GM23338 (cell line): ENCODE data around the gene ST3GAL2. TPM values are rescaled to one million over a fixed set of nuclear protein-coding genes. Genes with fewer than 3 reads are reported as not detected.

Experiments
- ATAC-seq: fragments of 200-7000 bp; cut with Tn5 transposase; 3 replicates; pipeline ENCODE4 v1.9.1; 2020
- DNase-seq: peaks from one replicate; pipeline ENCODE4 v3.0.0-alpha.2; 2015; ENCODE audit warnings: low spot score
- H2AFZ ChIP-seq: fragments of 200-600 bp; sonication (generic); 2 replicates; pipeline ENCODE4 v1.8.0; 2016; ENCODE audit warnings: antibody characterized with exemption, mild to moderate bottlenecking, moderate library complexity
- H3F3A ChIP-seq: fragments of 200-600 bp; sonication (generic); replicated peaks from 2 replicates; pipeline ENCODE4 v1.8.0; 2017; ENCODE audit warnings: antibody characterized with exemption, mixed run types, low read depth
- H3K27ac ChIP-seq: fragments of 200-600 bp; sonication (generic); 2 replicates; pipeline ENCODE4 v1.6.1; 2016; ENCODE audit warnings: low read depth
- H3K27me3 ChIP-seq: fragments of 200-600 bp; sonication (generic); 2 replicates; pipeline ENCODE4 v1.8.0; 2016; ENCODE audit warnings: mild to moderate bottlenecking, mixed run types, moderate library complexity; ENCODE audit not compliant: insufficient read depth
- H3K36me3 ChIP-seq: fragments of 200-600 bp; sonication (generic); 2 replicates; pipeline ENCODE4 v1.8.0; 2016; ENCODE audit warnings: mild to moderate bottlenecking; ENCODE audit not compliant: insufficient read depth
- H3K4me1 ChIP-seq: fragments of 200-600 bp; sonication (generic); 2 replicates; pipeline ENCODE4 v1.8.0; 2016; ENCODE audit warnings: mild to moderate bottlenecking, moderate library complexity; ENCODE audit not compliant: insufficient read depth
- H3K4me2 ChIP-seq: fragments of 200-600 bp; sonication (generic); 2 replicates; pipeline ENCODE4 v1.7.1; 2017; ENCODE audit warnings: mixed run types
- H3K4me3 ChIP-seq: fragments of 200-600 bp; sonication (generic); 2 replicates; pipeline ENCODE4 v1.6.1; 2016; ENCODE audit warnings: mixed run types
- H3K79me2 ChIP-seq: fragments of 200-600 bp; sonication (generic); replicated peaks from 2 replicates; pipeline ENCODE4 v1.8.0; 2017; ENCODE audit warnings: mild to moderate bottlenecking; ENCODE audit not compliant: insufficient read depth
- H3K9me2 ChIP-seq: fragments of 200-600 bp; sonication (generic); 2 replicates; pipeline ENCODE4 v1.8.0; 2017; ENCODE audit not compliant: insufficient read depth
- H4K20me1 ChIP-seq: fragments of 200-600 bp; sonication (generic); replicated peaks from 2 replicates; pipeline ENCODE4 v1.8.0; 2017; ENCODE audit warnings: mild to moderate bottlenecking; ENCODE audit not compliant: insufficient read depth
- H3K27ac Mint-ChIP-seq: 2 replicates; pipeline ENCODE4 v1.8.0; 2020; ENCODE audit warnings: inconsistent platforms, mild to moderate bottlenecking, moderate library complexity, mixed read lengths
- H3K27me3 Mint-ChIP-seq: 3 replicates; pipeline ENCODE4 v1.8.0; 2022; ENCODE audit warnings: low read depth, mild to moderate bottlenecking, moderate library complexity, mixed read lengths, inconsistent platforms; ENCODE audit not compliant: insufficient read depth, poor library complexity
- H3K36me3 Mint-ChIP-seq: 3 replicates; pipeline ENCODE4 v1.8.0; 2021; ENCODE audit warnings: low read depth, mild to moderate bottlenecking, inconsistent platforms, moderate library complexity, mixed read lengths
- H3K4me1 Mint-ChIP-seq: 3 replicates; pipeline ENCODE4 v1.8.0; 2020; ENCODE audit warnings: mild to moderate bottlenecking, inconsistent platforms, mixed read lengths
- H3K4me3 Mint-ChIP-seq: 3 replicates; pipeline ENCODE4 v1.8.0; 2021; ENCODE audit warnings: moderate library complexity, mild to moderate bottlenecking, inconsistent platforms, mixed read lengths
- H3K9me3 Mint-ChIP-seq: 3 replicates; pipeline ENCODE4 v1.8.0; 2020; ENCODE audit warnings: moderate library complexity, mild to moderate bottlenecking, inconsistent platforms, mixed read lengths
- CREB1 ChIP-seq: fragments of 250-450 bp; sonication (Bioruptor Pico); IDR thresholded peaks from 2 replicates; pipeline ENCODE4 v1.5.0; 2020; ENCODE audit warnings: low read depth, mild to moderate bottlenecking, moderate library complexity
- EZH2 ChIP-seq: fragments of 200-600 bp; sonication (generic); IDR thresholded peaks from one replicate; pipeline ENCODE4 v1.8.0; 2017; ENCODE audit warnings: antibody characterized with exemption, mild to moderate bottlenecking, low read depth; ENCODE audit not compliant: unreplicated experiment
- EZH2phosphoT487 ChIP-seq: fragments of 200-600 bp; sonication (generic); IDR thresholded peaks from one replicate; pipeline ENCODE4 v1.8.1; 2018; ENCODE audit warnings: antibody characterized with exemption; ENCODE audit not compliant: unreplicated experiment
- REST ChIP-seq: IDR thresholded peaks from one replicate; pipeline ENCODE4 v1.6.1; 2018; ENCODE audit warnings: antibody characterized with exemption; ENCODE audit not compliant: unreplicated experiment
- STAT1 ChIP-seq: IDR thresholded peaks from one replicate; pipeline ENCODE4 v1.6.1; 2016; ENCODE audit warnings: antibody characterized with exemption; ENCODE audit not compliant: unreplicated experiment
- ZNF331 ChIP-seq: fragments of 250-450 bp; sonication (Bioruptor Pico); IDR thresholded peaks from 2 replicates; pipeline ENCODE4 v1.5.0; 2020; ENCODE audit warnings: low read depth, mild to moderate bottlenecking, moderate library complexity
- polyA plus RNA-seq: library from polyadenylated mRNA; unstranded; fragments of >200 nt; fragmentation: Nextera tagmentation; extraction: Ambion mirVana; gene quantifications from 2 replicates; pipeline ENCODE4 v1.2.1, GENCODE V29; 2016
- total RNA-seq: library from RNA; depleted of rRNA; stranded (reverse); fragments of >200 nt; shearing (Covaris generic); gene quantifications from 2 replicates; pipeline ENCODE4 v1.2.3, GENCODE V29; 2014
- TF ChIP-seq, protein P1 (sequence below): fragments of 250-450 bp; sonication (Bioruptor Pico); IDR thresholded peaks from 2 replicates; pipeline ENCODE4 v1.5.0; 2020; ENCODE audit warnings: mild to moderate bottlenecking, moderate library complexity

The ST3GAL2 gene
- total and polyA plus RNA-seq, 2 experiments from 2014 or later = 12.3 to 39.8 TPM

DNA sequence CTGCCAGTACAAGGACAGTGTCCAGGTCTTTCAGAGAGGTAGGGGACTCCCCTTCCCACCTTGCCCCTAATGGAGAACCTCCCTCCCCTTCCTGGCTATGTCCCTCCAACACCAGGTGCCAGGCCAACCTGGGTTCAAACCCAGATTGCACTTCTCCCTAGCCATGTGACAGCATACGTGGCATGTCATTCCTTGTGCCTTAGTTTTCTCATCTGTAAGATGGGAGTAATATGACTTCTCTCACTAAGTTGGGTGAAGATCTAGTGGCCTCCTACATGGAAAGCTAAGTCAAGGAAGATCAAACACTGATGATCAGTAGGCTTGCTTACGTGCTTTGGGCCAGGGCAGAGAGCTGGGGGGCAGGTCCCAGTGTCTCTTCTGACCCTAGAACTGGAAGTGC lies 24.3 kb upstream of the ST3GAL2 start (continued):
- TF ChIP-seq, protein P1, sequence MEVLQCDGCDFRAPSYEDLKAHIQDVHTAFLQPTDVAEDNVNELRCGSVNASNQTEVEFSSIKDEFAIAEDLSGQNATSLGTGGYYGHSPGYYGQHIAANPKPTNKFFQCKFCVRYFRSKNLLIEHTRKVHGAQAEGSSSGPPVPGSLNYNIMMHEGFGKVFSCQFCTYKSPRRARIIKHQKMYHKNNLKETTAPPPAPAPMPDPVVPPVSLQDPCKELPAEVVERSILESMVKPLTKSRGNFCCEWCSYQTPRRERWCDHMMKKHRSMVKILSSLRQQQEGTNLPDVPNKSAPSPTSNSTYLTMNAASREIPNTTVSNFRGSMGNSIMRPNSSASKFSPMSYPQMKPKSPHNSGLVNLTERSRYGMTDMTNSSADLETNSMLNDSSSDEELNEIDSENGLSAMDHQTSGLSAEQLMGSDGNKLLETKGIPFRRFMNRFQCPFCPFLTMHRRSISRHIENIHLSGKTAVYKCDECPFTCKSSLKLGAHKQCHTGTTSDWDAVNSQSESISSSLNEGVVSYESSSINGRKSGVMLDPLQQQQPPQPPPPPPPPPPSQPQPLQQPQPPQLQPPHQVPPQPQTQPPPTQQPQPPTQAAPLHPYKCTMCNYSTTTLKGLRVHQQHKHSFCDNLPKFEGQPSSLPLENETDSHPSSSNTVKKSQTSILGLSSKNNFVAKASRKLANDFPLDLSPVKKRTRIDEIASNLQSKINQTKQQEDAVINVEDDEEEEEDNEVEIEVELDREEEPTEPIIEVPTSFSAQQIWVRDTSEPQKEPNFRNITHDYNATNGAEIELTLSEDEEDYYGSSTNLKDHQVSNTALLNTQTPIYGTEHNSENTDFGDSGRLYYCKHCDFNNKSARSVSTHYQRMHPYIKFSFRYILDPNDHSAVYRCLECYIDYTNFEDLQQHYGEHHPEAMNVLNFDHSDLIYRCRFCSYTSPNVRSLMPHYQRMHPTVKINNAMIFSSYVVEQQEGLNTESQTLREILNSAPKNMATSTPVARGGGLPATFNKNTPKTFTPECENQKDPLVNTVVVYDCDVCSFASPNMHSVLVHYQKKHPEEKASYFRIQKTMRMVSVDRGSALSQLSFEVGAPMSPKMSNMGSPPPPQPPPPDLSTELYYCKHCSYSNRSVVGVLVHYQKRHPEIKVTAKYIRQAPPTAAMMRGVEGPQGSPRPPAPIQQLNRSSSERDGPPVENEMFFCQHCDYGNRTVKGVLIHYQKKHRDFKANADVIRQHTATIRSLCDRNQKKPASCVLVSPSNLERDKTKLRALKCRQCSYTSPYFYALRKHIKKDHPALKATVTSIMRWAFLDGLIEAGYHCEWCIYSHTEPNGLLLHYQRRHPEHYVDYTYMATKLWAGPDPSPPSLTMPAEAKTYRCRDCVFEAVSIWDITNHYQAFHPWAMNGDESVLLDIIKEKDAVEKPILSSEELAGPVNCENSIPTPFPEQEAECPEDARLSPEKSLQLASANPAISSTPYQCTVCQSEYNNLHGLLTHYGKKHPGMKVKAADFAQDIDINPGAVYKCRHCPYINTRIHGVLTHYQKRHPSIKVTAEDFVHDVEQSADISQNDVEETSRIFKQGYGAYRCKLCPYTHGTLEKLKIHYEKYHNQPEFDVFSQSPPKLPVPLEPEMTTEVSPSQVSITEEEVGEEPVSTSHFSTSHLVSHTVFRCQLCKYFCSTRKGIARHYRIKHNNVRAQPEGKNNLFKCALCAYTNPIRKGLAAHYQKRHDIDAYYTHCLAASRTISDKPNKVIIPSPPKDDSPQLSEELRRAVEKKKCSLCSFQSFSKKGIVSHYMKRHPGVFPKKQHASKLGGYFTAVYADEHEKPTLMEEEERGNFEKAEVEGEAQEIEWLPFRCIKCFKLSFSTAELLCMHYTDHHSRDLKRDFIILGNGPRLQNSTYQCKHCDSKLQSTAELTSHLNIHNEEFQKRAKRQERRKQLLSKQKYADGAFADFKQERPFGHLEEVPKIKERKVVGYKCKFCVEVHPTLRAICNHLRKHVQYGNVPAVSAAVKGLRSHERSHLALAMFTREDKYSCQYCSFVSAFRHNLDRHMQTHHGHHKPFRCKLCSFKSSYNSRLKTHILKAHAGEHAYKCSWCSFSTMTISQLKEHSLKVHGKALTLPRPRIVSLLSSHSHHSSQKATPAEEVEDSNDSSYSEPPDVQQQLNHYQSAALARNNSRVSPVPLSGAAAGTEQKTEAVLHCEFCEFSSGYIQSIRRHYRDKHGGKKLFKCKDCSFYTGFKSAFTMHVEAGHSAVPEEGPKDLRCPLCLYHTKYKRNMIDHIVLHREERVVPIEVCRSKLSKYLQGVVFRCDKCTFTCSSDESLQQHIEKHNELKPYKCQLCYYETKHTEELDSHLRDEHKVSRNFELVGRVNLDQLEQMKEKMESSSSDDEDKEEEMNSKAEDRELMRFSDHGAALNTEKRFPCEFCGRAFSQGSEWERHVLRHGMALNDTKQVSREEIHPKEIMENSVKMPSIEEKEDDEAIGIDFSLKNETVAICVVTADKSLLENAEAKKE = no peak
- TF ChIP-seq CREB1 (CRISPR knock-in tag) (no peak), EZH2 (no peak), STAT1 (no peak)

DNA sequence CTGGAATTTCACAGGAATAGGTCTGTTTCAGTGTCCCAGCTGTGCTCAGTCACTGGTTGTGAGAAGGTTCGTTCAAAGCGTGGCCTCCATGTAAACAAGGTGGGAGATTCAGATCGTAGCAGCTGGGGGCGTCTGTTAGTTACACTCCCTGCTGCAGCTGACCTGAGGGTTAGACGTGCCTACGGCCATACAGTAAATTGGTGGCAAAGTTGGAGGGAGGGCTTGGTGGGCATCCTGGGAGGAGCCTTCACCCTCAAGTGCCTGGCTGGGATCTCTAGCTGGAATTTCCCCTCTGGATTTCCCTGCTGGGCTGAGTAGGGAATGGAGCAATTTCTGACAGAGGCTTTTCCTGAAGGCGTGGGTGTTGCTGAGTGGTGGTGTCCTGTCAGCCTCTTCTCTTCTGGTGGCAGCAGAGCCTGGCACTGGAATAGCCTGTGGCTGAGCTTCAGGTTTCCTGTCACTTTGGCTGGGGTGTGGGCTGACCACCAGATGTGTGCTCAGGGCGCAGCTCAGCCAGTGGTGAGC lies 21.9 kb upstream of the ST3GAL2 start:
- H3K9me3 Mint-ChIP-seq = no peaks in the 10 kb centered on the region
- Histone ChIP-seq H3K4me2 (no peak overlapping the region), H2AFZ (no peak overlapping the region), H3K4me3 (no peak overlapping the region), H3F3A (peaks cover 4% of the 10 kb centered on the region; the same call in 1 of the 2 replicates), H3K9me2 (no peaks in the 10 kb centered on the region), H3K36me3 (no peaks in the 10 kb centered on the region), H3K27ac (no peak overlapping the region), H3K4me1 (no peaks in the 10 kb centered on the region), H3K79me2 (no peaks in the 10 kb centered on the region), H4K20me1 (no peaks in the 10 kb centered on the region), H3K27me3 (no peaks in the 10 kb centered on the region)
- peaks cover 9% of the 10 kb centered on the region; the same call in 2 of the 3 replicates for H3K4me1 Mint-ChIP-seq
- peak overlapping the region; percentile 75 for H3K27ac Mint-ChIP-seq
- H3K36me3 Mint-ChIP-seq = no peaks in the 10 kb centered on the region
- DNase-seq (no peak), ATAC-seq (peak; percentile 57)
- no peak overlapping the region; the same call in 2 of the 3 replicates for H3K4me3 Mint-ChIP-seq
- peaks cover 2% of the 10 kb centered on the region for H3K27me3 Mint-ChIP-seq
- TF ChIP-seq REST (no peak), EZH2phosphoT487 (no peak), CREB1 (CRISPR knock-in tag) (no peak), ZNF331 (no peak)
